H9 (cell line): Measurements from ENCODE around the gene KLF13. TPM values are rescaled to one million over a fixed set of nuclear protein-coding genes. Genes with fewer than 3 reads are reported as not detected.

Source experiments
- DNase-seq: peaks from one replicate; pipeline ENCODE4 v3.0.0-alpha.2; 2017
- H2AFZ ChIP-seq: one replicate; pipeline ENCODE4 v1.6.1; 2013; ENCODE audit warnings: mild to moderate bottlenecking, low read length, control low read depth, moderate library complexity
- H2AK5ac ChIP-seq: 2 replicates; pipeline ENCODE4 v1.6.1; 2013; ENCODE audit warnings: low read length, control low read depth, mixed read lengths; ENCODE audit not compliant: insufficient read length
- H2BK120ac ChIP-seq: one replicate; pipeline ENCODE4 v1.6.1; 2013; ENCODE audit warnings: low read depth, mild to moderate bottlenecking, low read length, control low read depth, inconsistent platforms; ENCODE audit not compliant: poor library complexity, severe bottlenecking
- H2BK12ac ChIP-seq: 2 replicates; pipeline ENCODE4 v1.6.1; 2013; ENCODE audit warnings: low read length, control low read depth, mixed read lengths, low read depth; ENCODE audit not compliant: insufficient read length
- H2BK15ac ChIP-seq: 2 replicates; pipeline ENCODE4 v1.6.1; 2013; ENCODE audit warnings: low read depth, low read length, control low read depth
- H2BK20ac ChIP-seq: one replicate; pipeline ENCODE4 v1.6.1; 2013; ENCODE audit warnings: low read depth, mild to moderate bottlenecking, low read length, control low read depth, inconsistent platforms; ENCODE audit not compliant: poor library complexity, severe bottlenecking
- H2BK5ac ChIP-seq: 2 replicates; pipeline ENCODE4 v1.6.1; 2013; ENCODE audit warnings: low read length, control low read depth, mixed read lengths; ENCODE audit not compliant: insufficient read length
- H3K14ac ChIP-seq: 2 replicates; pipeline ENCODE4 v1.6.1; 2013; ENCODE audit warnings: low read length, control low read depth; ENCODE audit not compliant: insufficient read depth
- H3K18ac ChIP-seq: 2 replicates; pipeline ENCODE4 v1.6.1; 2013; ENCODE audit warnings: low read depth, mild to moderate bottlenecking, mixed read lengths, low read length, control low read depth; ENCODE audit not compliant: insufficient read length
- H3K23ac ChIP-seq: 2 replicates; pipeline ENCODE4 v1.6.1; 2013; ENCODE audit warnings: low read length, control low read depth, mixed read lengths, low read depth; ENCODE audit not compliant: insufficient read length
- H3K23me2 ChIP-seq: 2 replicates; pipeline ENCODE4 v1.6.1; 2013; ENCODE audit warnings: low read depth, mild to moderate bottlenecking, mixed read lengths, low read length, control low read depth; ENCODE audit not compliant: insufficient read length, poor library complexity, severe bottlenecking
- H3K27ac ChIP-seq: 2 replicates; pipeline ENCODE4 v1.5.1; 2013; ENCODE audit warnings: low read length, control low read depth, mixed read lengths, low read depth; ENCODE audit not compliant: insufficient read length
- H3K27me3 ChIP-seq: 2 replicates; pipeline ENCODE4 v1.6.1; 2013; ENCODE audit warnings: low read length, control low read depth, inconsistent platforms; ENCODE audit not compliant: insufficient read depth
- H3K4ac ChIP-seq: 2 replicates; pipeline ENCODE4 v1.6.1; 2013; ENCODE audit warnings: low read depth, mild to moderate bottlenecking, control low read depth, inconsistent platforms, low read length, moderate library complexity
- H3K4me1 ChIP-seq: 2 replicates; pipeline ENCODE4 v1.6.1; 2013; ENCODE audit warnings: low read length, control low read depth, inconsistent platforms; ENCODE audit not compliant: insufficient read depth
- H3K4me2 ChIP-seq: 2 replicates; pipeline ENCODE4 v1.6.1; 2013; ENCODE audit warnings: low read length, control low read depth, mixed read lengths; ENCODE audit not compliant: insufficient read length, insufficient read depth
- H3K56ac ChIP-seq: 2 replicates; pipeline ENCODE4 v1.6.1; 2013; ENCODE audit warnings: low read depth, mild to moderate bottlenecking, mixed read lengths, low read length, control low read depth; ENCODE audit not compliant: insufficient read length
- H3K79me1 ChIP-seq: 2 replicates; pipeline ENCODE4 v1.6.1; 2013; ENCODE audit warnings: low read depth, mild to moderate bottlenecking, moderate library complexity, low read length, control low read depth, inconsistent platforms; ENCODE audit not compliant: insufficient read depth, poor library complexity, severe bottlenecking
- H3K79me2 ChIP-seq: 2 replicates; pipeline ENCODE4 v1.6.1; 2013; ENCODE audit warnings: low read length, control low read depth, inconsistent platforms; ENCODE audit not compliant: insufficient read depth
- H3K9ac ChIP-seq: 2 replicates; pipeline ENCODE4 v1.6.1; 2013; ENCODE audit warnings: low read length, control low read depth, mixed read lengths; ENCODE audit not compliant: insufficient read length; ENCODE audit errors: extremely low read depth
- H3K9me3 ChIP-seq: one replicate; pipeline ENCODE4 v1.6.1; 2013; ENCODE audit warnings: low read depth, low read length, inconsistent platforms; ENCODE audit not compliant: control insufficient read depth
- H3T11ph ChIP-seq: one replicate; pipeline ENCODE4 v1.6.1; 2013; ENCODE audit warnings: mild to moderate bottlenecking, low read length, control low read depth, inconsistent platforms
- H4K20me1 ChIP-seq: one replicate; pipeline ENCODE4 v1.6.1; 2013; ENCODE audit not compliant: control insufficient read depth, insufficient read length, insufficient read depth
- H4K5ac ChIP-seq: 2 replicates; pipeline ENCODE4 v1.6.1; 2013; ENCODE audit warnings: low read depth, mild to moderate bottlenecking, mixed read lengths, low read length, control low read depth; ENCODE audit not compliant: insufficient read length
- H4K8ac ChIP-seq: replicated peaks from 2 replicates; pipeline ENCODE4 v1.6.1; 2013; ENCODE audit warnings: low read length, control low read depth, mixed read lengths, low read depth; ENCODE audit not compliant: insufficient read length
- H4K91ac ChIP-seq: 2 replicates; pipeline ENCODE4 v1.6.1; 2013; ENCODE audit warnings: low read depth, mild to moderate bottlenecking, moderate library complexity, mixed read lengths, low read length, control low read depth; ENCODE audit not compliant: insufficient read length
- H3K27ac Mint-ChIP-seq, 3 experiments: 2 replicates in 2 of 3; 3 replicates in 1 of 3; pipeline ENCODE4 v1.8.0; 2020 to 2021; ENCODE audit warnings: mixed read lengths in 3 of 3, mild to moderate bottlenecking in 1 of 3, moderate library complexity in 1 of 3
- H3K27me3 Mint-ChIP-seq: 2 replicates; pipeline ENCODE4 v1.8.0; 2021; ENCODE audit warnings: low read depth, mild to moderate bottlenecking, moderate library complexity, mixed read lengths
- H3K36me3 Mint-ChIP-seq, 3 experiments: 2 replicates in 2 of 3; 3 replicates in 1 of 3; pipeline ENCODE4 v1.8.0; 2020 to 2021; ENCODE audit warnings: low read depth in 3 of 3, mixed read lengths in 3 of 3; ENCODE audit not compliant: insufficient read depth in 1 of 3
- H3K4me1 Mint-ChIP-seq, 2 experiments: 2 replicates each; pipeline ENCODE4 v1.8.0; 2020; ENCODE audit warnings: mixed read lengths in 2 of 2
- H3K4me3 Mint-ChIP-seq, 2 experiments: 2 replicates in 1 of 2; 3 replicates in 1 of 2; pipeline ENCODE4 v1.8.0; 2020 to 2021; ENCODE audit warnings: mild to moderate bottlenecking in 2 of 2, mixed read lengths in 2 of 2, moderate library complexity in 1 of 2
- H3K9me3 Mint-ChIP-seq, 2 experiments: 2 replicates in 1 of 2; 3 replicates in 1 of 2; pipeline ENCODE4 v1.8.0; 2020; ENCODE audit warnings: mild to moderate bottlenecking in 2 of 2, mixed read lengths in 2 of 2, moderate library complexity in 1 of 2
- WGBS: extraction: QIAGEN DNeasy Blood & Tissue Kit; methylation state at CpG from one replicate; pipeline ENCODE4 v1.1.7; 2013; ENCODE audit warnings: missing lambda C conversion rate, low lambda C conversion rate, mixed read lengths; ENCODE audit not compliant: insufficient read length; ENCODE audit errors: extremely low coverage; 5-methylcytosine and 5-hydroxymethylcytosine counted together
- total RNA-seq: library from RNA; stranded (reverse); gene quantifications from 2 replicates; pipeline ENCODE4 v1.2.1, GENCODE V29; 2021
- TF ChIP-seq, protein P1 (sequence below): fragments of 200-600 bp; sonication (generic); conservative IDR thresholded peaks from 3 replicates; pipeline ENCODE4 v1.8.0; 2021; ENCODE audit warnings: antibody characterized with exemption, mild to moderate bottlenecking

The KLF13 gene
- total RNA-seq, 1 experiment from 2014 or later = 33.4 TPM

DNA sequence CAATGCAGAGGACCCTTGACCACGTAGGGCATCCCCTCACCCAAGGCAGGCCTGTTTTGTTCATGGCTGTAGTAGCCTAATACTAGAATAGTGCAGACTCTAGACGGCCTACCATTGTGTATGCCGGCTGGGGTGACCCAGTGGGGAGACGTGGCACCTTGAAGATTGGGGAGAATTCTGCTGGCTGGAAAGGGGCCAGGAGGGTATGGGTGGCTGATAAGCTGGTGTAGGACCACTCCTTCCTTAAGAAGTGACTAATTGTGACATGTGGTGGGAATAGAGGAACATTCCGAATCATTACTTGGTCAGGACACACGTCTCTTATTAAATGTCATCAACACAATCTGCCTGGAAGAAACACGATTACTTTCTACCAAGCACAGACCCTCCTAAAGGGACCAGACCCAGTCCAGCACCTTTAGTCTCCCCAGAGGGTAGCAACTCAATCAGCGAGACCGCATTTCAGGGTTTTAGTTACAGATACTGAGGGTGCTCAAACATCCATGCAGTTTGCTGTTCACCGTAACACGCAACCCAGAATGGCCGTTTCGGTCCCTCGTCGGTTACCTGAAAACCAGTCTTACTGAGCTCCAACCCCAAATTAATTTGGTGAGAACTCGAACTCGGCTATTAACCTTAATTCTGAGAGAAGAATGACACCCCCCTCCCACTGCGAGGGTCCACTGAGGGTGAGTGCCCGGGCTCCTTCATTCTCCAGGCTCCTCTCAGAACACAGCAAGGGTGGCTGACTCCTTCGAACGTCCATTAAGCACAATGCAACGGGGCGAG lies 1.6 kb upstream of the KLF13 start:
- WGBS = no CpG with 5 or more reads among the region's 23 CpGs
- Histone ChIP-seq H4K8ac (no peak overlapping the region), H3K9ac (no peak overlapping the region), H3K79me2 (peaks cover under 1% of the 10 kb centered on the region), H3K9me3 (no peaks in the 10 kb centered on the region), H2BK5ac (no peak overlapping the region), H3K18ac (no peak overlapping the region), H2BK120ac (no peak overlapping the region), H3K23ac (no peak overlapping the region), H3K4me2 (peak overlapping the region; percentile 26), H3T11ph (no peak overlapping the region), H4K5ac (no peak overlapping the region), H4K20me1 (no peaks in the 10 kb centered on the region), H3K27me3 (0 out of 2 replicates have a peak, but pooled peaks cover 2% of the 10 kb centered on the region), H3K79me1 (peaks cover 3% of the 10 kb centered on the region), H2BK15ac (no peak overlapping the region), H3K14ac (no peak overlapping the region), H2BK20ac (no peak overlapping the region), H2AK5ac (no peak overlapping the region), H2AFZ (no peak overlapping the region), H4K91ac (no peak overlapping the region), H2BK12ac (no peak overlapping the region), H3K56ac (no peak overlapping the region), H3K4ac (no peak overlapping the region), H3K23me2 (peaks cover 13% of the 10 kb centered on the region), H3K27ac (no peak overlapping the region), H3K4me1 (no peaks in the 10 kb centered on the region; the same call in 1 of the 2 replicates)
- TF ChIP-seq, protein P1, sequence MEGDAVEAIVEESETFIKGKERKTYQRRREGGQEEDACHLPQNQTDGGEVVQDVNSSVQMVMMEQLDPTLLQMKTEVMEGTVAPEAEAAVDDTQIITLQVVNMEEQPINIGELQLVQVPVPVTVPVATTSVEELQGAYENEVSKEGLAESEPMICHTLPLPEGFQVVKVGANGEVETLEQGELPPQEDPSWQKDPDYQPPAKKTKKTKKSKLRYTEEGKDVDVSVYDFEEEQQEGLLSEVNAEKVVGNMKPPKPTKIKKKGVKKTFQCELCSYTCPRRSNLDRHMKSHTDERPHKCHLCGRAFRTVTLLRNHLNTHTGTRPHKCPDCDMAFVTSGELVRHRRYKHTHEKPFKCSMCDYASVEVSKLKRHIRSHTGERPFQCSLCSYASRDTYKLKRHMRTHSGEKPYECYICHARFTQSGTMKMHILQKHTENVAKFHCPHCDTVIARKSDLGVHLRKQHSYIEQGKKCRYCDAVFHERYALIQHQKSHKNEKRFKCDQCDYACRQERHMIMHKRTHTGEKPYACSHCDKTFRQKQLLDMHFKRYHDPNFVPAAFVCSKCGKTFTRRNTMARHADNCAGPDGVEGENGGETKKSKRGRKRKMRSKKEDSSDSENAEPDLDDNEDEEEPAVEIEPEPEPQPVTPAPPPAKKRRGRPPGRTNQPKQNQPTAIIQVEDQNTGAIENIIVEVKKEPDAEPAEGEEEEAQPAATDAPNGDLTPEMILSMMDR = no peak
- Mint-ChIP-seq H3K9me3 (peaks cover 0 to 9% of the 10 kb centered on the region in 2 experiments; a peak in 2 of 5 replicates), H3K4me1 (peaks cover 26 to 33% of the 10 kb centered on the region in 2 experiments), H3K4me3 (peak overlapping the region; percentile 78 to 84), H3K36me3 (peaks cover 0 to 9% (median 2%) of the 10 kb centered on the region in 3 experiments; a peak in 3 of 7 replicates), H3K27ac (peak overlapping the region in 1 of 3 experiments; percentile 68; a peak in 1 of 7 replicates), H3K27me3 (peaks cover 21% of the 10 kb centered on the region)
- DNase-seq = no peak
